ENCODE measurements around the gene AUH.

- TF ChIP-seq EZH2phosphoT487 (IDR thresholded peaks at IDR 0.05; ENCODE audit: borderline replicate concordance, low read depth, low read length) (no peak), CTCF (conservative IDR thresholded peaks at IDR 0.05; ENCODE audit: low read length) (peak; percentile 30; the same call in 1 of the 2 replicates)
These were observed 179.1 kb downstream of the AUH start for GRCh38 chr9:91182429-91183225.
